IPS DF 6.9 (cell line): ENCODE results near the gene KLRC4.
"Not testable (repeated sequence)": the region's sequence is repeated elsewhere in the genome, so short reads cannot be mapped to it uniquely, and the experiment has no call there.

ENCODE experiments used
- DNase-seq: peaks from one replicate; pipeline ENCODE4 v3.0.0-alpha.2; 2013; ENCODE audit warnings: low read depth, low spot score
- H3K27ac ChIP-seq: one replicate; pipeline ENCODE4 v1.5.1; 2013; ENCODE audit warnings: low read length, control low read depth
- H3K27me3 ChIP-seq: 2 replicates; pipeline ENCODE4 v1.6.1; 2013; ENCODE audit warnings: mild to moderate bottlenecking, low read length; ENCODE audit not compliant: control insufficient read depth, insufficient read depth
- H3K36me3 ChIP-seq: 2 replicates; pipeline ENCODE4 v1.6.1; 2013; ENCODE audit warnings: low read length; ENCODE audit not compliant: control insufficient read depth, insufficient read depth
- H3K4me1 ChIP-seq: 2 replicates; pipeline ENCODE4 v1.6.1; 2013; ENCODE audit warnings: low read length; ENCODE audit not compliant: control insufficient read depth, insufficient read depth
- H3K4me3 ChIP-seq: 2 replicates; pipeline ENCODE4 v1.5.1; 2013; ENCODE audit warnings: mild to moderate bottlenecking, low read length
- H3K9me3 ChIP-seq: 2 replicates; pipeline ENCODE4 v1.6.1; 2013; ENCODE audit warnings: low read length, inconsistent platforms; ENCODE audit not compliant: control insufficient read depth, insufficient read depth
- WGBS: extraction: QIAGEN DNeasy Blood & Tissue Kit; methylation state at CpG from one replicate; pipeline ENCODE4 v1.1.7; 2013; ENCODE audit warnings: mixed read lengths, missing lambda C conversion rate; ENCODE audit not compliant: insufficient read length, insufficient coverage; 5-methylcytosine and 5-hydroxymethylcytosine counted together

The KLRC4 gene

DNA sequence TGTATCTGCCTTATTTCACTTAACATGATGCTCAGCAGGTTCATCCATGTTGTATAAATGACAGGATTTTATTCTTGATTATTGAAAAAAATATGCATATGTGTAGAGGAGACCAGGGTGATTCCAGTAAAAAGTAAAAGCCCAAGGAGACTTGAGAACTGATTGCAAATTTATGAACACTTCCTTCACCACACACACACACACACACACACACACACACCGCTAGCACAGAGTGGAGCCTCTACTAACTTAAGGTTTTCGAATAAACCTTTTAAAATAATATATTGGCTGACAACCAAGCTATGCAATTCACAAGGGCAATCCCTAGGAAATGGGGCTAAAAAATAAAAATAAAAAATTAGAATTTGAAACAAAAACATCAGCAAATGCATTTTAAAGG lies 11.4 kb downstream of the KLRC4 start:
- no peak for DNase-seq
- no CpG with 5 or more reads among the region's 2 CpGs for WGBS
- Histone ChIP-seq H3K27me3 (no peaks in the 10 kb centered on the region), H3K9me3 (no peaks in the 10 kb centered on the region), H3K4me1 (no peaks in the 10 kb centered on the region), H3K4me3 (no peak overlapping the region), H3K27ac (no peak overlapping the region), H3K36me3 (no peaks in the 10 kb centered on the region)

DNA sequence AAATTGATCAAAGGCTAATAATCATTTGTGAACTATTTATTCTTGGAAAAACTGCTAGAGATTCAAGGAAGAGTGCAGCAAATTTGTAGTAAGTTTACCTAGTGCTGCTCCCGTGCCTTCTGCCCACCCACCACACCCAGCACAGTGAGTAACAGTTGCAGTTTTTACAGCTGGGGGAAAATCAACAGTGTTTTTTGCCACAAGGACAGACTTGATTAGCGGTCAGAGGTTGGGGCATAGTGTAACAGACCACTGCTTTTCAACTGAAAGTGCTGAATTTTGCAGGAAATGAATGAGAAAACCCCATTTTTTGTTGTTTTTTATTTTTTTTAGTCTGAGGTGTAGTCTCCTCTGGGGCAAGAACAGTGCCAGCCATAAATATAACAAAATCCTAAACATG lies 12.3 kb downstream of the KLRC4 start:
- WGBS, result no CpG with 5 or more reads among the region's 2 CpGs
- no peak for DNase-seq
- Histone ChIP-seq H3K4me3 (no peak overlapping the region), H3K27me3 (no peaks in the 10 kb centered on the region), H3K36me3 (no peaks in the 10 kb centered on the region), H3K4me1 (no peaks in the 10 kb centered on the region), H3K9me3 (no peaks in the 10 kb centered on the region), H3K27ac (no peak overlapping the region)

DNA sequence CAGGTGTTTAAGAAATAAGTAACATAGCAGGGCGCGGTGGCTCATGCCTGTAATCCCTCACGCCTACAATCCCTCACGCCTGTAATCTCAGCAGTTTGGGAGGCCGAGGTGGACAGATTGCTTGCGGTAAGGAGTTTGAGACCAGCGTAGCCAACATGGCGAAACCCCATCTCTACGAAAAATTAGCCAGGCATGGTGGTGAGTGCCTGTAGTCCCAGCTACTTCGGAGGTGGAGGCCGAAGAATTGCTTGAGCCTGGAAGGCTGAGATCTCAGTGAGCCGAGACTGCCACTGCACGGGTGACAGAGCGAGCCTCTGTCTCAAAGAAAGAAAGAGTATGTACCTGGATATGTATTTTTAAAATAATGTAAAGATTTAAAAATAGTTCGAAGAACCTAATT lies 13.4 kb downstream of the KLRC4 start:
- H3K27me3 ChIP-seq, H3K4me3 ChIP-seq, H3K4me1 ChIP-seq, DNase-seq, H3K36me3 ChIP-seq, H3K9me3 ChIP-seq, H3K27ac ChIP-seq: not testable (repeated sequence)
- 100% methylated on average over 1 of the region's 15 CpGs for whole genome bisulfite sequencing

DNA sequence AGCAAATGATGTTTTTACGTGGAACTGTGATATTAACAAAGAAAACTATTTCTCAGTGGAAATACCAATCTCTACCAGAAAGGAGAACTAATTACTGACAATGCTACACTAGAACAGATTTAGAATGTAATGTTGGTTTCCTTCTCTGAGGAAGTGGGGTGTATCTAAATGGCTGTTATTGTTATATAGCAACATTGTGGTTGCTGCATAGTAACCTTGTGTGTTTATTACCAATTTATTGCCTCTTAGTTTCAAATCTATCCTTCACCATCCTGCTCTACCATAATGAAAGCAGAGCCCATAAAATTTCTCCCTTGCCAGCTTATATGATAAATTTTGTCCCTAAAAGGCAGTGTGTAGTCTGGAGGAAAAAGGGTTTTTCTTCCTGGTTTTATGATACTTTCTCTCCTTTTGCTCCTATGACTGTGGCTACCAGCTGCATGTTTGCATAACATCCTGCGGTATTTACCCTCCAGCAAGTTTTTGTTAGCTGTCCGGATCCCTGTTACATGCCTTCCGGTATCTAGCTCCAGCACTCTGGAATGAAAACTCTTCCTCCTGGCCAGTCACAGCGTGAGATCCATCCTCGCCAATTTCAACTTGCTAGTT lies 14.1 kb downstream of the KLRC4 start:
- Histone ChIP-seq H3K9me3 (no peaks in the 10 kb centered on the region), H3K36me3 (no peaks in the 10 kb centered on the region), H3K27ac (no peak overlapping the region), H3K4me3 (no peak overlapping the region), H3K27me3 (no peaks in the 10 kb centered on the region), H3K4me1 (no peaks in the 10 kb centered on the region)
- no peak for DNase-seq
- WGBS, result no CpG with 5 or more reads among the region's 6 CpGs

DNA sequence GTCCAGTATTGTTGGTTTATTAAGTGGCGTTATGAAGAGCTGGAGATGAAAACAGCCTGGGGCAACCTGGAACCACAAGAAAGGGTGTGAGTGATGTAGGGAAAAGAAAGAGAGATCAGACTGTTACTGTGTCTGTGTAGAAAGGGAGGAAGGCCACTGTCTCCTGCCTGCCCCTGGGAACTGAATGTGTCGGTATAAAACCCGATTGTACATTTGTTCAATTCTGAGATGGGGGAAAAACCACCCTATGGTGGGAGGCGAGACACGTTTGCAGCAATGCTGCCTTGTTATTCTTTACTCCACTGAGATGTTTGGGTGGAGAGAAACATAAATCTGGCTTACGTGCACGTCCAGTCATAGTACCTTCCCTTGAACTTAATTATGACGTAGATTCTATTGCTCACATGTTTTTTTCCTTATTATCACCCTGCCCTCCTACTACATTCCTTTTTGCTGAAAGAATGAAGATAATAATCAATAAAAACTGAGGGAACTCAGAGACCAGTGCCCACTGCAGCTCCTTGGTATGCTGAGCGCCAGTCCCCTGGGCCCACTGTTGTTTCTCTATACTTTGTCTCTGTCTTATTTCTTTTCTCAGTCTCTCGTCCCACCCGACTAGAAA lies 14.9 kb downstream of the KLRC4 start:
- not testable (repeated sequence) for H3K9me3 ChIP-seq, H3K36me3 ChIP-seq, H3K4me3 ChIP-seq, DNase-seq, H3K27me3 ChIP-seq, H3K4me1 ChIP-seq, H3K27ac ChIP-seq
- no CpG with 5 or more reads among the region's 11 CpGs for WGBS

DNA sequence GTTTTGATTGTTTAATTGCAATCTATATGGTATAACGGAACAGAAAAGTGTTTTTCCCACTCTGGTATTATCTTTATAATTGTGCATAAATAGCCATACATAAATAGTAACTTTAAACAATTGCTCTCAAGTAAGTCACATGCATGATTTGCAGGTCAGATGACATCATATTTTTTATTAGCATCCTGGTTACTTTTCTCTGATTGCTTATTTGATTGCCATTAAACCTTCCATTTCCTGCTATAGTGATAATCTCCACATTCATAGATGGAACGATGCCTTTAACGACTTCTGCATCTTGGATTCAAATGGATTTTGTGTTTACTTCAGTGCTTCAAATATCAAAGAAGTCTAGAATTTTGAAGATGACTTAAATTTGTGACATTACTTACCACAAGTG lies 16.3 kb downstream of the KLRC4 start:
- Histone ChIP-seq H3K27ac (no peak overlapping the region), H3K27me3 (no peaks in the 10 kb centered on the region), H3K4me1 (no peaks in the 10 kb centered on the region), H3K4me3 (no peak overlapping the region), H3K36me3 (no peaks in the 10 kb centered on the region), H3K9me3 (no peaks in the 10 kb centered on the region)
- DNase-seq, result no peak
- WGBS, result no CpG with 5 or more reads among the region's 3 CpGs

DNA sequence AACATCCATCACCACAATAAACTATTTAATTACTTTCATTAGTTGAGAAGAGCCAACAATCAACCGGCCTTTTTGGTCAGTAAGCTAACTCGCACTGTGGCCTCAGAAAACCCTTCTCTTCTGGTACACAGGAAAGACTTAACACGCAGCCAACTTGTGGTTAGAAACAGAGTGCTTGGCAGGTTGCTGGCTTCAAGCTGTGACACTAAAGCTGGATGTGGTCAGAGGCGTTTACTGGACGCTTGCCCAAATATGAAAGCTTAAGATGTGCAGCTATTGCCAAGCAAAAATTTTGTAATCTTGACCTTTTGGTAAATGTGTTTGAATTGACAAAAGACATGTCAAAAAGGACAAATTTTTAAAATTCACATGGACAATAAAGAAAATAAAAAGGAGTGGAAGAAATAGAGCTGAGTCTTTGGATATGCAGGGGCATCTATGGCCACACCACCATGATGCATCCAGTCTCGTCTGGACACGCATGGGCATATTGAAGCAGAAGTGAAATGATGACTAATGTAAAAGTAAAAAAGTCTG lies 17.1 kb downstream of the KLRC4 start:
- Histone ChIP-seq H3K4me3 (no peak overlapping the region), H3K9me3 (no peaks in the 10 kb centered on the region), H3K36me3 (no peaks in the 10 kb centered on the region), H3K27ac (no peak overlapping the region), H3K4me1 (no peaks in the 10 kb centered on the region), H3K27me3 (no peaks in the 10 kb centered on the region)
- no CpG with 5 or more reads among the region's 7 CpGs for WGBS
- no peak for DNase-seq

DNA sequence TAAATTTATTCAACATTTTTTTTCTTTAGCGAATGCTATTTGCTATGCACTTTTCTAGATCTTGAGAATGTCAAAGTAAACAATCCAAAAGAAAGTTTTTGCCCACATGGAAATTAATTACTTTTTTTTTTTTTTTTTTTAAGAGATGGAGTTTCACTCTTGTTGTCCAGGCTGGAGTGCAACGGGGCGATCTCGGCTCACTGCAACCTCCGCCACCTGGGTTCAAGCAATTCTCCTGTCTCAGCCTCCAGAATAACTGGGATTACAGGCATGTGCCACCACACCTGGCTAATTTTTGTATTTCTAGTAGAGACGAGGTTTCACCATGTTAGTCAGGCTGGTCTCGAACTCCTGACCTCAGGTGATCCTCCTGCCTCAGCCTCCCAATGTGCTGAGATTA lies 18.6 kb downstream of the KLRC4 start:
- H3K9me3 ChIP-seq, DNase-seq, H3K4me1 ChIP-seq, H3K36me3 ChIP-seq, H3K27me3 ChIP-seq, H3K4me3 ChIP-seq, H3K27ac ChIP-seq: not testable (repeated sequence)
- no CpG with 5 or more reads among the region's 7 CpGs for WGBS

DNA sequence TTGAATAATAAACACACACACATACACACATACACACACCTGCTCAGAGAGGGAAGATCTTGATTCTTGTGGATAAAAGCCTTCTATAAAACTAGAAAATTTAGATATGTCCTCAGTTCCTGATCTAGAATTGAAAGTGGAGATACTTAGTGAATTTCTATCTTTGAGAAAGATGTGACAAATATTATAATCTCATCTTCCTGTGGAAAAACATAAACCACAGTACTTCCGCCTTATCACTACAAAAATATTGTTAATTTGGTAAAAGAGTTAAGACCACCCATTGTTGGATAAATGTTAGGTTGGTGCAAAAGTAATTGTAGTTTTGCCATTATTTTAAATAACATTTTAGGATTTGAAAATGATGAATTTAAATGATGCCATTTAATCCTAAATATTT lies 19.7 kb downstream of the KLRC4 start, which contains the start of gene KLRK1:
Gene KLRK1 (minus strand): TSS at position 138 of the 400 bp plus-strand sequence. CDS start 1,231 bp downstream, outside the sequence.
- Histone ChIP-seq H3K4me3 (no peak within 1 kb of the TSS), H3K4me1 (no peaks in the 10 kb centered on the region), H3K27me3 (no peaks in the 10 kb centered on the region), H3K9me3 (no peaks in the 10 kb centered on the region), H3K27ac (no peak within 1 kb of the TSS), H3K36me3 (no peaks in the 10 kb centered on the region)
- WGBS, result no CpG with 5 or more reads among the region's 1 CpG
- no peak for DNase-seq

DNA sequence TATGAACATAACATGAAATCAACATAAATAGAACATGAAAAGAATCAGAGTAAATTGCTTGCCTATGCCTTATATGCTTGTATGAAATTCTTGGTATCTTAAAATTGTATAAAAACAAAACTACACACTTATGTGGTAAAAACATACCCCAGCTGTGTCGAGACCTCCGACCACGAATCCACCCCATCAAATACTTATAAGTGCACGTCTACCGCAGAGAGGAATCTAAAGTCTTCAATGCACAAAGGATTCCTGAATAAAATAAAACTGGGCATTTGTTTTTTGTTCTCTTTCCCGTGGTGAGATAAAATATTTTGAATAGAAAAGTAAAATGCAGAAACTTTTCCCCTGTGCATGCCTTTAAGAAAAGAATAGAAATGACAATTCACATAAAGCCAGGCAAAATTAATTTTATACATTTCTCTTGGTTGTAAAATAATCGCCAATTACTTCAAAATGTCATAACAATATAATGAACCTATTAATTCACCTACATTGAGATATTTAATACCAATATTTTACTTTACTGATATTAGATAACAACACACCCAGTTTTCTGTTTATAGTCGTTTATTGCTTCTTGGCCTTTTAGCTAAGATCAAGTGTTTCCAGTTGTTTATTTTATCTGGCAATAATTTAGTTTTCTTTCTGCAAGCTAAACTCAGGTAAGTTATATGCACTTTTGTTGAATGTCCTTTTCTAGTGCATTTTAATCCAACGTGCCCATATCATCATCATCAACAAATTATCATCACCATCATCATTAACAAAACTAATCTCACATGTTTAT lies 20.7 kb downstream of the KLRC4 start:
- Histone ChIP-seq H3K27ac (no peak overlapping the region), H3K4me3 (no peak overlapping the region), H3K9me3 (no peaks in the 10 kb centered on the region), H3K27me3 (no peaks in the 10 kb centered on the region), H3K4me1 (no peaks in the 10 kb centered on the region), H3K36me3 (no peaks in the 10 kb centered on the region)
- WGBS, result 100% methylated on average over 2 of the region's 9 CpGs
- no peak for DNase-seq
